Osteoblast (primary cell): ENCODE data around the gene SNAP29. TPM values are rescaled to one million over a fixed set of nuclear protein-coding genes. Genes with fewer than 3 reads are reported as not detected.
"Not testable (repeated sequence)": the region's sequence is repeated elsewhere in the genome, so short reads cannot be mapped to it uniquely, and the experiment has no call there.

ENCODE experiments used
- DNase-seq: peaks from one replicate; pipeline ENCODE4 v3.0.0; 2011; ENCODE audit warnings: low spot score, mixed read lengths; ENCODE audit not compliant: insufficient read length; ENCODE audit errors: missing footprints
- H2AFZ ChIP-seq: 2 replicates; pipeline ENCODE4 v1.6.0; 2011; ENCODE audit warnings: mild to moderate bottlenecking, low read length
- H3K27ac ChIP-seq: 2 replicates; pipeline ENCODE4 v1.5.1; 2011; ENCODE audit warnings: mild to moderate bottlenecking, low read depth, low read length, moderate library complexity
- H3K27me3 ChIP-seq: 2 replicates; pipeline ENCODE4 v1.6.0; 2012; ENCODE audit warnings: mild to moderate bottlenecking, control low read depth, inconsistent platforms, low read length, moderate library complexity; ENCODE audit not compliant: insufficient read depth
- H3K36me3 ChIP-seq: 2 replicates; pipeline ENCODE4 v1.5.1; 2011; ENCODE audit warnings: mild to moderate bottlenecking, low read length, control low read depth, moderate library complexity; ENCODE audit not compliant: insufficient read depth
- H3K4me1 ChIP-seq: 2 replicates; pipeline ENCODE4 v1.5.1; 2011; ENCODE audit warnings: mild to moderate bottlenecking, low read length, control low read depth, moderate library complexity; ENCODE audit not compliant: insufficient read depth
- H3K4me2 ChIP-seq: 2 replicates; pipeline ENCODE4 v1.6.0; 2011; ENCODE audit warnings: mild to moderate bottlenecking, low read length; ENCODE audit not compliant: insufficient read depth
- H3K4me3 ChIP-seq: fragments of 200-600 bp; sonication (generic); 3 replicates; pipeline ENCODE4 v1.5.1; 2012; ENCODE audit warnings: mild to moderate bottlenecking, low read length, inconsistent platforms; ENCODE audit not compliant: insufficient read depth
- H3K79me2 ChIP-seq: 2 replicates; pipeline ENCODE4 v1.6.0; 2012; ENCODE audit warnings: mild to moderate bottlenecking, low read length, control low read depth, inconsistent platforms; ENCODE audit not compliant: insufficient read depth
- H3K9me3 ChIP-seq: 2 replicates; pipeline ENCODE4 v1.5.1; 2011; ENCODE audit warnings: low read depth, low read length, control low read depth
- H4K20me1 ChIP-seq: 2 replicates; pipeline ENCODE4 v1.6.0; 2012; ENCODE audit warnings: mild to moderate bottlenecking, low read length, control low read depth; ENCODE audit not compliant: insufficient read depth
- total RNA-seq: library from RNA; depleted of rRNA; stranded (reverse); fragments of >200 nt; gene quantifications from 2 replicates; pipeline ENCODE4 v1.2.3, GENCODE V29; 2012
- TF ChIP-seq, protein P1 (sequence below): IDR thresholded peaks from 2 replicates; pipeline ENCODE4 v1.5.1; 2011; ENCODE audit warnings: mild to moderate bottlenecking, low read depth, low read length, moderate library complexity; ENCODE audit errors: extremely low read depth

The SNAP29 gene
- total RNA-seq, 1 donor: 13.0 TPM

DNA sequence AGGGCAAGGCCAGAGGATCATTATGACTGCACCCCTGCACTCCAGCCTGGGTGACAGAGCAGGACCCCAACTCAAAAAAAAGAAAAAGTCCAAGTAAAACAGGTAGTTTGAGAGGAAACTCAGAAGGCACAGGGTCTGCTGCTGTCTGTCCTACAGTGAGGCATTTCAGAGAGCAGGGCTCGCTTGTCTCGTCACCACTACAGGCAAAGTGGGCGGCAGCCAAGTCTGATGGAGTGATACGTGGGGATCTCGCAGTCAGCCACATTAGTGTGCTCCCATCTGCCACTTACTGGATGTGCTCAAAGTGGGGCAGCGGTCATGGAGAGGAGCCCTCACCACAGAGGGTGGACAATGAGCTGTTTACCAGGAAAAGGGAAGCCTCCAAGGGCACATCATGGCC is 42.2 kb upstream of the SNAP29 start:
- Histone ChIP-seq H2AFZ (no peak overlapping the region), H3K36me3 (peaks cover 52% of the 10 kb centered on the region), H3K9me3 (no peaks in the 10 kb centered on the region), H3K4me2 (no peak overlapping the region), H3K4me3 (no peak overlapping the region), H3K27me3 (no peaks in the 10 kb centered on the region), H3K79me2 (no peaks in the 10 kb centered on the region), H3K27ac (no peak overlapping the region), H3K4me1 (no peaks in the 10 kb centered on the region), H4K20me1 (no peaks in the 10 kb centered on the region)
- no peak for DNase-seq
- TF ChIP-seq, protein P1, sequence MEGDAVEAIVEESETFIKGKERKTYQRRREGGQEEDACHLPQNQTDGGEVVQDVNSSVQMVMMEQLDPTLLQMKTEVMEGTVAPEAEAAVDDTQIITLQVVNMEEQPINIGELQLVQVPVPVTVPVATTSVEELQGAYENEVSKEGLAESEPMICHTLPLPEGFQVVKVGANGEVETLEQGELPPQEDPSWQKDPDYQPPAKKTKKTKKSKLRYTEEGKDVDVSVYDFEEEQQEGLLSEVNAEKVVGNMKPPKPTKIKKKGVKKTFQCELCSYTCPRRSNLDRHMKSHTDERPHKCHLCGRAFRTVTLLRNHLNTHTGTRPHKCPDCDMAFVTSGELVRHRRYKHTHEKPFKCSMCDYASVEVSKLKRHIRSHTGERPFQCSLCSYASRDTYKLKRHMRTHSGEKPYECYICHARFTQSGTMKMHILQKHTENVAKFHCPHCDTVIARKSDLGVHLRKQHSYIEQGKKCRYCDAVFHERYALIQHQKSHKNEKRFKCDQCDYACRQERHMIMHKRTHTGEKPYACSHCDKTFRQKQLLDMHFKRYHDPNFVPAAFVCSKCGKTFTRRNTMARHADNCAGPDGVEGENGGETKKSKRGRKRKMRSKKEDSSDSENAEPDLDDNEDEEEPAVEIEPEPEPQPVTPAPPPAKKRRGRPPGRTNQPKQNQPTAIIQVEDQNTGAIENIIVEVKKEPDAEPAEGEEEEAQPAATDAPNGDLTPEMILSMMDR: no peak

DNA sequence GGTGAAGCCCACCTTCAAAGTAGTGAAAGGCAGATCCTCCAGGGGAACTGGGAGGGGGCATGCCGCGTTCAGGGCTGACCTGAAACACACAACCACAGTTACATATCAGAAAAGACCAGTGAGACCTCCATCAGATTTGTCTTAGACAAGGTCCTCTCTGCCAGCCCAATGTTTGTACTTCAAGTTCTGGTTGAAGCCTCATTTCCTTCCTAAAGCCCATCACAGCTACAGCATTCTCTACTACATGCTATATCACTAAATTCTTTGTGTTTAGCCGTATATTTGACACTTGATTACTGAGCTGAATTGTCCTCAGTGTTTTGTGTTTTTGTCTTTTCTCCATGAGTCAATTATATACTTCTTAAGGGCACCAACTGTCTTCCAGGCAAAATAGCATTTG is 40.3 kb upstream of the SNAP29 start:
- Histone ChIP-seq H3K36me3 (peaks cover 37% of the 10 kb centered on the region), H3K9me3 (no peaks in the 10 kb centered on the region), H3K27me3 (no peaks in the 10 kb centered on the region), H3K79me2 (no peaks in the 10 kb centered on the region), H3K27ac (no peak overlapping the region), H3K4me2 (no peak overlapping the region), H3K4me3 (no peak overlapping the region), H4K20me1 (no peaks in the 10 kb centered on the region), H3K4me1 (no peaks in the 10 kb centered on the region), H2AFZ (no peak overlapping the region)
- TF ChIP-seq, protein P1: no peak
- no peak for DNase-seq

DNA sequence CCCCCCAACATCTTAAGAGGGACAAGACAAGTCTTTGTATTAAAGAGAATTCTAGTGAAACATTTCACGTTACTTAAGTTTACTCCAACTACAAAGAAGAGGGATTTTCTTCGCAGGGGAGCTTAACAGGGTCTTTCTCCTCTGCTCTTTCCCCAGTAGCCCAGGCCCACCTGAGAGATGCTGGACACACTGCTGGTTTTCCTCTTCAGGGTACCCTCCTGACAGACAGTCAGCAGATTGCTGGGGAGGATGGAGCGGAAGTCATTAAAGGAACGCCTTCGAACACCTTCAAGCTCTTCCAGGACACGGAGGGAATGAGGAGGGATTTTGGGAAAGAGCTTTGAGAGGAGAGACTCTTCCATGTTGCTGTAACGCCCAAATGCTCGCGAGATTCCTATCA is 39.3 kb upstream of the SNAP29 start:
- no peak overlapping the region for H3K4me3 ChIP-seq
- H3K79me2 ChIP-seq: no peaks in the 10 kb centered on the region
- TF ChIP-seq, protein P1: no peak
- H3K27ac ChIP-seq: no peak overlapping the region
- no peaks in the 10 kb centered on the region for H3K4me1 ChIP-seq
- peaks cover 38% of the 10 kb centered on the region for H3K36me3 ChIP-seq
- H3K4me2 ChIP-seq: no peak overlapping the region
- DNase-seq: no peak
- H3K27me3 ChIP-seq: no peaks in the 10 kb centered on the region
- no peaks in the 10 kb centered on the region for H4K20me1 ChIP-seq
- no peak overlapping the region for H2AFZ ChIP-seq
- no peaks in the 10 kb centered on the region for H3K9me3 ChIP-seq

DNA sequence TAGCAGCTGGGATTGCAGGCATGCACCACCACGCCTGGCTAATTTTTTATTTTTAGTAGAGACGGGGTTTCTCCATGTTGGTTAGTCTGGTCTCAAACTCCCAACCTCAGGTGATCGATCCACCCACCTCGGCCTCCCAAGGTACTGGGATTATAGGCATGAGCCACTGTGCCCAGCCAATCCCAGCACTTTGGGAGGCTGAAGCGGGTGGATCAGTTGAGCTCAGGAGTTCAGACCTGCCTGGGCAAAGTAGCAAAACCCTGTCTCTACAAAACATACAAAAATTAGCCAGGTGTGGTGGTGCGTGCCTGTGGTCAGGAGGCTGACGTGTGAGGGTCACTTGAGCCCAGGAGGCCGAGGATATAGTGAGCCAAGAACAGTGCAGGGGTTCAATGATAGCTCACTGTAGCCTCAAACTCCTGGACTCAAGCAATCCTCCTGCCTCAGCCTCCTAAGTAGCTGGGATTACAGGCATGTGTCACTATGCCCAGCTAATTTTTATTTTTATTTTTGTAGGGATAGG is 37.0 kb upstream of the SNAP29 start:
- H3K27me3 ChIP-seq, H2AFZ ChIP-seq, H3K4me2 ChIP-seq, H4K20me1 ChIP-seq, H3K4me1 ChIP-seq, H3K9me3 ChIP-seq, H3K27ac ChIP-seq, H3K4me3 ChIP-seq, DNase-seq, H3K79me2 ChIP-seq: not testable (repeated sequence)
- peaks cover 34% of the 10 kb centered on the region for H3K36me3 ChIP-seq

DNA sequence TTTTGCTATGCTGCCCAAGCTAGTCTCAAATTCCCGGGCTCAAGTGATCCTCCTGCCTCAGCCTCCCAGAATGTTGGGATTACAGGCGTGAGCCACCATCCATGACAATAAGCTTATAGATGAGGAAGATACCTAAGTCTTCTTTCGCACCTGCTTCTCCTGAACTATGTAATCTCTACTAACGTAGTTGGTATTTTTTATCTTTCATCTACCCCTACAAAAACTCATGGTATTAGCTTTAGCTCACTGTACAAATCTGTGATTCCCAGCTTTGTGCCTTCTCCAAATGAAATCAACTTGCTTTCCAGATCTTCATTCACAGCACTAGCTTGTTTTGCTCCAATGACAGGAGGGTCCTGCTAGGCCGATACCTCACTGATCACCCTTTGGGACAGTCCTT is 36.6 kb upstream of the SNAP29 start:
- Histone ChIP-seq H3K9me3 (no peaks in the 10 kb centered on the region), H3K36me3 (peaks cover 29% of the 10 kb centered on the region), H3K79me2 (no peaks in the 10 kb centered on the region), H3K27ac (no peak overlapping the region), H3K4me2 (no peak overlapping the region), H4K20me1 (no peaks in the 10 kb centered on the region), H3K27me3 (no peaks in the 10 kb centered on the region), H2AFZ (no peak overlapping the region), H3K4me1 (no peaks in the 10 kb centered on the region), H3K4me3 (no peak overlapping the region)
- DNase-seq: no peak
- TF ChIP-seq, protein P1: no peak
